Dedifferentiated amniotic fluid mesenchymal stem cell (primary cell): ENCODE data around the gene LRRC19.

Experiments used
- DNase-seq: peaks from one replicate; pipeline ENCODE4 v3.0.0-alpha.2; 2016; ENCODE audit errors: extremely low spot score

Gene LRRC19

GRCh38 chr9:26955921-26956859 lies 49.3 kb downstream of the LRRC19 start, which contains the start of gene IFT74:
IFT74 (plus strand) TSS chr9:26956412; CDS start chr9:26961968, 5,556 bp downstream.
- DNase-seq = peak; percentile 100

GRCh38 chr9:26955222-26955903 lies 50.1 kb downstream of the LRRC19 start:
- DNase-seq = no peak

DNA sequence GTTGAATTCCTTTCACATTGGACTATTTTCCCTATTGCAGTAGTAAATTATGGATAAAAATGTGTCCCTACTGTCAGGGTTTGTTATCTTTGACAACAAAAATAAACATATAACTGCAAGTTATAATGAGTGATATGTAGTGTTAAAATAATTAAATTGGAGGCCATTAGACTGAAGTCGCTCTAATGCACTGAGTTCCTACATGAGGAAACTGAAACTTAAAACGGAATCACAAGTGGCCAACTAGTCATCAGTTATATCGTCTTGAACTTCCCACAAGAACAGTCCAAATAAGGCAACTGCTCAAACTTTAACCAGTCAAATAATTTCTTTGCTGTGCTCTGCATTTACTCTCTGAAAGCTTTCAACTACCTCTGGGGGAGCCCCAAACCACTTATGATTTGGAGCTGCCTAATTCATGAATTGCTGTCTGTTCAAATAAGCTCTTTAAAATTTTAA lies 51.4 kb downstream of the LRRC19 start:
- DNase-seq = no peak

GRCh38 chr9:26951794-26952193 lies 53.7 kb downstream of the LRRC19 start:
- no peak for DNase-seq

DNA sequence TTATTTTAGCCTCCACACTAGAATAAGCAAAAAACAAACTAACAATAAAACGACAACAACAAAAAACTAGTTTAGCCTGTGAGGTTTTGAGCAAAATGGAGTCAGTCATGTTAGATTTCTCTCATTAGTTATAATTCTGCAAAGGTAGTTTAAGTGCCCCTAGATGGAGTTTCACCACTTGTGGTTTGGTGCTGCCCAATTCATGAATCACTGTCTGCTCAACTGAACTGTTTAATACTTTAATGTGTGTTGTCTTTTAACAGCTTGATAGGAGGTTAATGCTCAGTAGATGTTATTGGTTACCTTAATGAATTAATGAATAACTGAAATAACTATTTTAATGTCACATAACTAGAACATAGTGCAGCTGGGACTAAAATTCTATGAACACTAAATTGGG lies 55.0 kb downstream of the LRRC19 start:
- DNase-seq = no peak

DNA sequence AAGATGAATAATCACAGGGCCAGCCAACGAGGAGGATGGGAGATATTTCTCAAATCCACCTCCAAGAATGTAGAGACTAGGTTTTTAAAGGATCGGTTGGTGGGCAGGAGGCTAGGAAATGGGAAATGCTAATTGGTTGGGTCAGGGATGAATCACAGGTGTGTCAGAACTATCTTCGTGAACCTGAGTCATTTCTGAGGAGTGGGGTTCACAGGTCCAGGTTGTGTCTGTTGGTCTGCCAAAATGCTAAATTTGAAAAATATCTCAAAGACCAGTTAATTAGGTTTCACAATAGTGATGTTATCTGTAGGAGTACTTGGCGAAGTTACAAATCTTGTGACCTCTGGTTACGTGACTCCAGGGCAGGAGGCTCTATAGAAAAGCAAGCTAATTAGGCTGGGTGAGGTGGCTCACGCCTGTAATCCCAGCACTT lies 55.8 kb downstream of the LRRC19 start:
- DNase-seq = no peak

DNA sequence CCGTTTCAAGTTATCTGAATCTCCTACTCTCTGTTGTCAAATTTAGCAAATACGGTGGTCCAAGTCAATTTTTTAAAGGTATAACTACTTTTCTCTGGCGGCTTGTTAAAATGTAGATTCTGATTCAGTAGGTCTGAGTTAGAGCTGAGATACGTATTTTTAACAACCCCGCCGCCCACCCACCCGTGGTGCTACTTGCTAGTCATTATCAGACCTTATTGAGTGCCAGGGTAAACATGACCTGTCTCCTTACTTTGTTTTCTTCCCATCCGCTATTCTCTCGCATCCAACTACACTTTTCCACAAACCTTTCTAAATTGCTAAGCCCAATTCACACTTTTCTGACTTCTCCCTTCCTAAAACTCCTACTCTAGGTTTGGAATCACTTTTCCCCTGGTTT lies 57.7 kb downstream of the LRRC19 start:
- DNase-seq = no peak

GRCh38 chr9:26946753-26947727 lies 58.4 kb downstream of the LRRC19 start, which contains the start of gene PLAA:
PLAA (minus strand) TSS chr9:26947242; CDS start chr9:26947045, 197 bp downstream.
- DNase-seq = peak; percentile 91

DNA sequence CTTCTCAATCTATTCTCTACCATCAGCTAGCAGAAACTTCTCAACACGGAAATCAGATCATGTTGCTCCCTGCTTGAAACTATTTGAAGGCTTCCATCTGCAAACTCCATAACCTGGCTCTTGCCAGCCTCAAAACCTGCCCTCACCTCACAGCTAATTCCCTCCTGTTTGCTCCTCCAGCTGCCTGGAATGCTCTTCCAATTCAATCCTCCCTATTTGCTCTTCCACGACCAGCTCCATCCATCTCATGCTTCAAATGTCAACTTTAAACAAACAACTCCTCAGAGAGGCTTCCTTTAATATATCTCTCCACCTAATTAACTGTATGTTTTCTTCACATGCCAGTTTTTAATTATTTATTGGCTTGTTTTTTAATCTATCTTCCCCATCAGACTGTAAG lies 59.9 kb downstream of the LRRC19 start:
- DNase-seq = no peak
